ENCODE data around the gene HS6ST1. TPM values are rescaled to one million over a fixed set of nuclear protein-coding genes. Genes with fewer than 3 reads are reported as not detected.
"Not testable (repeated sequence)": the region's sequence is repeated elsewhere in the genome, so short reads cannot be mapped to it uniquely, and the experiment has no call there.

The HS6ST1 gene
- total and polyA plus RNA-seq, 2 of the 4 experiments (the other 2 are of a cell fraction): 29.9 to 36.9 TPM

DNA sequence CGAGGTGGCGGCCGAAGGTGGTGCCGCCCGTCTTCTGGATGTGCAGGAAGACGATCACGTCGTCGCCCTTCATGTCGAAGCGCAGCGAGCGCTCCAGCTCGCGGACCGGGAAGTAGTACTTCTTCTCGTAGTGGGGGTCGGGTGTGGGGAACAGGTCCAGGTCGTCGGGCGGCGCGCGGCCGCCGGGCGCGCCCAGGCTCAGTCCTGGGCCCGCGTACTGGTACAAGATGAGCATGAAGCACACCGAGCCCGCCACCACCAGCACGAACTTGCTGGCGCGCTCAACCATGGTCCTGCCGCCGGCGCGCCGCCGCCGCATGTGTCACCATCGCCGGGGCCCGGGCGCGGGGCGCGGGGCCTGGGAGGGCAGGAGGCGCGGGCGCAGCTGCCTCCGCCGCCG lies 423 bp downstream of the HS6ST1 start:
- not testable (repeated sequence) for BruUV-seq (replicated peaks)

DNA sequence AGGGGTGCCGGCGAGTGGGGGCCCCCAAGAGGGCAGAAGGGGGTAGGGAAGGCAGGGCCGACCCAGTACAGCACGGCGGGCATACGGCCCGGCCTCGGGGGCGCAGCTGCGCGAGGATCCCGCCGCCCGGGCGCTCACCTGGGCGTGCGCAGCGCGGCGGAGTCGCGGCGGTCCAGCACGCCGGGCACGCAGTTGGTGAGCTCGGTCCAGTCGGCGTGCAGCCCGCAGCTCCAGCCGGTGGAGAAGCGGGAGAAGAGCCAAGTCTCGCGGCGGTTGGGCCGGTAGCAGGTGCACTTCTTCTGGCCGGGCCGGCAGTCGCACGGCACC lies 806 bp downstream of the HS6ST1 start:
- H4K8ac ChIP-seq (ENCODE audit: low read depth in 2 of 2, low read length in 2 of 2); H4K5ac ChIP-seq (ENCODE audit: low read depth, low read length); H2BK120ac ChIP-seq (ENCODE audit: low read depth, low read length); H3K9me3 ChIP-seq (ENCODE audit: control insufficient read depth, insufficient read depth, low read length); H3K56ac ChIP-seq (ENCODE audit: extremely low read depth, insufficient read depth, low read length); dilution Hi-C loops (cut with HindIII; ENCODE audit: low sequenced_read_pairs, unreplicated experiment); H2AK9ac ChIP-seq (replicated peaks; ENCODE audit: low read depth, low read length, poor library complexity); H2AK5ac ChIP-seq (ENCODE audit: low read depth, low read length); H3K14ac ChIP-seq (replicated peaks; ENCODE audit: low read depth, low read length); DNase-seq; H2AFZ ChIP-seq (replicated peaks; ENCODE audit: low read length, poor library complexity); H2BK20ac ChIP-seq (ENCODE audit: low read depth, low read length); ATAC-seq (ENCODE audit: low read depth); H3K4me2 ChIP-seq (ENCODE audit: low read depth, low read length); H4K91ac ChIP-seq (ENCODE audit: insufficient read depth, low read depth, low read length); H3K27me3 ChIP-seq (ENCODE audit: control insufficient read depth, insufficient read depth, low read length); H2BK5ac ChIP-seq (ENCODE audit: low read depth, low read length, poor library complexity, severe bottlenecking); H2BK15ac ChIP-seq (ENCODE audit: low read depth, low read length); BruUV-seq (replicated peaks); H3K18ac ChIP-seq (ENCODE audit: low read depth, low read length): not testable (repeated sequence)
- peak overlapping the region; percentile 86 for H3K4me3 ChIP-seq (ENCODE audit: insufficient read depth, low read depth, low read length)
- peak overlapping the region; percentile 63 for H3K27ac ChIP-seq (ENCODE audit: insufficient read depth, low read length)
- peaks cover 4 to 47% of the 10 kb centered on the region in 2 experiments; a peak in 3 of 4 replicates for H3K79me1 ChIP-seq (ENCODE audit: low read depth in 1 of 2, low read length in 2 of 2)
- in situ Hi-C loops (cut with MboI; ENCODE audit: low sequenced_read_pairs) (loop anchor here (25.0 kb wide), 1 partner anchor 431 kb away; the partner anchor contains the start of gene AMMECR1L), intact Hi-C loops (cut with micrococcal nuclease) (loop anchor here (10.0 kb wide), 1 partner anchor 253 kb away; no protein-coding TSS in a partner anchor)
- ChIA-PET CTCF (interaction anchor here (1.2 kb wide), 1 partner anchor 138 kb away, joined by 5 read pairs; no protein-coding TSS in a partner anchor), POLR2A (ENCODE audit: unreplicated experiment) (interaction anchor here (0.6 kb wide), 1 partner anchor 14 kb away, joined by 5 read pairs; no protein-coding TSS in a partner anchor)
- peaks cover 27% of the 10 kb centered on the region for H3K36me3 ChIP-seq (ENCODE audit: control insufficient read depth, insufficient read depth, low read length)
- peaks cover 50% of the 10 kb centered on the region for H4K20me1 ChIP-seq (ENCODE audit: insufficient read depth, low read length)
- peak overlapping the region; percentile 80 for H3K9ac ChIP-seq (ENCODE audit: low read depth, low read length)
- H3K4ac ChIP-seq (ENCODE audit: low read depth, low read length): peak overlapping the region; percentile 44
- H3K9me1 ChIP-seq (ENCODE audit: insufficient read depth, low read length): peaks cover 22% of the 10 kb centered on the region
- no CpG with 5 or more reads among the region's 40 CpGs for WGBS, 2 experiments (ENCODE audit: extremely low coverage in 2 of 2, insufficient read length in 1 of 2)
- peak overlapping the region; percentile 67 for H3K23ac ChIP-seq (ENCODE audit: low read depth, low read length)
- peaks cover 28% of the 10 kb centered on the region for H3K4me1 ChIP-seq (ENCODE audit: control insufficient read depth, insufficient read depth, low read length)

More for the DNA sequence above, 423 bp downstream of the HS6ST1 start:
- H2BK5ac ChIP-seq (ENCODE audit: low read depth, low read length, poor library complexity, severe bottlenecking); H3K14ac ChIP-seq (replicated peaks; ENCODE audit: low read depth, low read length); DNase-seq; H3K4me2 ChIP-seq (ENCODE audit: low read depth, low read length); H3K4ac ChIP-seq (ENCODE audit: low read depth, low read length); H2AFZ ChIP-seq (replicated peaks; ENCODE audit: low read length, poor library complexity); H4K5ac ChIP-seq (ENCODE audit: low read depth, low read length); H2BK15ac ChIP-seq (ENCODE audit: low read depth, low read length); H3K27ac ChIP-seq (ENCODE audit: insufficient read depth, low read length); H4K91ac ChIP-seq (ENCODE audit: insufficient read depth, low read depth, low read length); H3K9me3 ChIP-seq (ENCODE audit: control insufficient read depth, insufficient read depth, low read length); dilution Hi-C loops (cut with HindIII; ENCODE audit: low sequenced_read_pairs, unreplicated experiment); H2BK120ac ChIP-seq (ENCODE audit: low read depth, low read length); H3K27me3 ChIP-seq (ENCODE audit: control insufficient read depth, insufficient read depth, low read length); H3K23ac ChIP-seq (ENCODE audit: low read depth, low read length); H3K18ac ChIP-seq (ENCODE audit: low read depth, low read length); H3K56ac ChIP-seq (ENCODE audit: extremely low read depth, insufficient read depth, low read length); H2AK9ac ChIP-seq (replicated peaks; ENCODE audit: low read depth, low read length, poor library complexity); H2AK5ac ChIP-seq (ENCODE audit: low read depth, low read length); H4K8ac ChIP-seq (ENCODE audit: low read depth in 2 of 2, low read length in 2 of 2); H2BK20ac ChIP-seq (ENCODE audit: low read depth, low read length): not testable (repeated sequence)
- ChIA-PET POLR2A (ENCODE audit: unreplicated experiment) (interaction anchor here (0.6 kb wide), 1 partner anchor 14 kb away, joined by 5 read pairs; no protein-coding TSS in a partner anchor), CTCF (interaction anchor here (1.2 kb wide), 1 partner anchor 139 kb away, joined by 5 read pairs; no protein-coding TSS in a partner anchor)
- peaks cover 27% of the 10 kb centered on the region for H3K4me1 ChIP-seq (ENCODE audit: control insufficient read depth, insufficient read depth, low read length)
- H3K4me3 ChIP-seq (ENCODE audit: insufficient read depth, low read depth, low read length): peak overlapping the region; percentile 53
- intact Hi-C loops (cut with micrococcal nuclease) (loop anchor here (10.0 kb wide), 1 partner anchor 253 kb away; no protein-coding TSS in a partner anchor), in situ Hi-C loops (cut with MboI; ENCODE audit: low sequenced_read_pairs) (loop anchor here (25.0 kb wide), 1 partner anchor 431 kb away; the partner anchor contains the start of gene AMMECR1L)
- H3K9me1 ChIP-seq (ENCODE audit: insufficient read depth, low read length): peaks cover 19% of the 10 kb centered on the region
- 0 out of 2 replicates have a peak overlapping the region, but pooled peaks have one; percentile 16 for H3K9ac ChIP-seq (ENCODE audit: low read depth, low read length)
- 0 out of 2 replicates have a peak, but pooled peaks have one; percentile 39 for TF ChIP-seq POLR2A (IDR thresholded peaks at IDR 0.05; ENCODE audit: low read depth, low read length)
- WGBS, 2 experiments (ENCODE audit: extremely low coverage in 2 of 2, insufficient read length in 1 of 2): 0% methylated on average over 2 of the region's 55 CpGs; no CpG with 5 or more reads in 1 of the 2 experiments
- peaks cover 46% of the 10 kb centered on the region for H4K20me1 ChIP-seq (ENCODE audit: insufficient read depth, low read length)
- H3K36me3 ChIP-seq (ENCODE audit: control insufficient read depth, insufficient read depth, low read length): peaks cover 27% of the 10 kb centered on the region
- peak; percentile 1 for ATAC-seq (ENCODE audit: low read depth)
- peaks cover 4 to 43% of the 10 kb centered on the region in 2 experiments; a peak in 3 of 4 replicates for H3K79me1 ChIP-seq (ENCODE audit: low read depth in 1 of 2, low read length in 2 of 2)

Measured in IMR-90 (cell line).